Measurements from ENCODE around the gene OR4D5. TPM values are rescaled to one million over a fixed set of nuclear protein-coding genes. Genes with fewer than 3 reads are reported as not detected.

The OR4D5 gene
- polyA plus RNA-seq, 1 of the 3 experiments (the other 2 are of a cell fraction): not detected

GRCh38 chr11:123904932-123905331 lies 34.5 kb upstream of the OR4D5 start:
- H3K9ac ChIP-seq: no peak overlapping the region
- no peak overlapping the region for H3K4me3 ChIP-seq (ENCODE audit: low read depth in 2 of 2, low read length in 1 of 2)
- ChIA-PET POLR2A (no interaction called here), CTCF (no interaction called here)
- no peaks in the 10 kb centered on the region for H3K27me3 ChIP-seq (ENCODE audit: insufficient read depth)
- WGBS (ENCODE audit: low lambda C conversion rate): 4% methylated on average over 3 of the region's 3 CpGs
- H3K27ac ChIP-seq (ENCODE audit: low read depth in 2 of 2, low read length in 1 of 2): no peak overlapping the region
- no peaks in the 10 kb centered on the region for H3K79me2 ChIP-seq (ENCODE audit: insufficient read depth)
- H2AFZ ChIP-seq (ENCODE audit: low read depth): no peak overlapping the region
- H3K36me3 ChIP-seq (replicated peaks in 1 of 2; ENCODE audit: control insufficient read depth in 1 of 2, insufficient read depth in 2 of 2, low read length in 1 of 2): no peaks in the 10 kb centered on the region
- no peaks in the 10 kb centered on the region for H3F3A ChIP-seq (replicated peaks; ENCODE audit: insufficient read depth)
- TF ChIP-seq YY1 (IDR thresholded peaks at IDR 0.05; ENCODE audit: low read depth) (no peak), RAD21 (IDR thresholded peaks at IDR 0.05; ENCODE audit: low read length) (no peak), ZBTB33 (IDR thresholded peaks at IDR 0.05; ENCODE audit: borderline replicate concordance, low read depth) (no peak), TAF1 (IDR thresholded peaks at IDR 0.05; ENCODE audit: borderline replicate concordance, low read depth, low read length) (no peak), IRF3 (IDR thresholded peaks at IDR 0.05; ENCODE audit: low read depth, low read length) (no peak), TCF12 (IDR thresholded peaks at IDR 0.05) (no peak), NFIC (IDR thresholded peaks at IDR 0.05; ENCODE audit: borderline replicate concordance) (no peak), ELF1 (IDR thresholded peaks at IDR 0.05) (no peak), REST (IDR thresholded peaks at IDR 0.05; ENCODE audit: low read depth, low read length) (no peak), GATA2 (CRISPR knock-in tag; IDR thresholded peaks at IDR 0.05) (no peak), USF1 (IDR thresholded peaks at IDR 0.05; ENCODE audit: borderline replicate concordance, low read depth) (no peak), MXI1 (IDR thresholded peaks at IDR 0.05; ENCODE audit: low read depth, low read length) (no peak), POLR2AphosphoS5 (IDR thresholded peaks at IDR 0.05; ENCODE audit: low read depth, low read length) (no peak), CHD2 (IDR thresholded peaks at IDR 0.05; ENCODE audit: low read length, partially characterized antibody) (no peak), GABPA (IDR thresholded peaks at IDR 0.05; ENCODE audit: low read depth) (no peak), SIN3A (IDR thresholded peaks at IDR 0.05; ENCODE audit: borderline replicate concordance, low read depth, low read length) (no peak), RFX5 (IDR thresholded peaks at IDR 0.05; ENCODE audit: low read length) (no peak)
- H3K4me1 ChIP-seq (ENCODE audit: control insufficient read depth in 1 of 2, insufficient read depth in 2 of 2, low read depth in 1 of 2, low read length in 1 of 2): no peaks in the 10 kb centered on the region
- no peaks in the 10 kb centered on the region for H3K9me2 ChIP-seq
- no peak overlapping the region for H3K4me2 ChIP-seq
- no peaks in the 10 kb centered on the region for H4K20me1 ChIP-seq (ENCODE audit: insufficient read depth)
- DNase-seq: no peak
- H3K9me3 ChIP-seq: no peaks in the 10 kb centered on the region

Data from SK-N-SH (cell line).